ENCODE measurements around the gene ZNF195.
"Not testable (repeated sequence)": the region's sequence is repeated elsewhere in the genome, so short reads cannot be mapped to it uniquely, and the experiment has no call there.

ZNF195 gene

GRCh38 chr11:3426541-3426940 lies 47.6 kb upstream of the ZNF195 start:
- CTCF ChIA-PET; H3K4me3 ChIP-seq (ENCODE audit: low read depth, low read length); H3K9me3 ChIP-seq (ENCODE audit: control insufficient read depth, insufficient read depth, low read depth, low read length); H3K27ac ChIP-seq (ENCODE audit: extremely low read depth, low read depth, low read length); H3K36me3 ChIP-seq (ENCODE audit: control insufficient read depth in 2 of 2, insufficient read depth in 1 of 2, low read length in 2 of 2); H3K4me1 ChIP-seq (ENCODE audit: control insufficient read depth, insufficient read depth, low read length); POLR2A ChIA-PET: not testable (repeated sequence)
- TF ChIP-seq KLF1 (tag by site-specific recombination; IDR thresholded peaks at IDR 0.05), result peak; percentile 51; the same call in 1 of the 2 replicates

- H3K9me3 ChIP-seq (ENCODE audit: control insufficient read depth, insufficient read depth, low read depth, low read length); POLR2A ChIA-PET; H3K36me3 ChIP-seq (ENCODE audit: control insufficient read depth in 2 of 2, insufficient read depth in 1 of 2, low read length in 2 of 2); H3K27ac ChIP-seq (ENCODE audit: extremely low read depth, low read depth, low read length); H3K4me3 ChIP-seq (ENCODE audit: low read depth, low read length); H3K4me1 ChIP-seq (ENCODE audit: control insufficient read depth, insufficient read depth, low read length); CTCF ChIA-PET: not testable (repeated sequence)
- peak; percentile 65 for TF ChIP-seq PRDM10 (tag by site-specific recombination; IDR thresholded peaks at IDR 0.05)
- 0 out of 2 replicates have a peak, but pooled peaks have one; percentile 11 for TF ChIP-seq GLIS2 (tag by site-specific recombination; IDR thresholded peaks at IDR 0.05)
Measured at GRCh38 chr11:3423928-3424327, 45.0 kb upstream of the ZNF195 start.

DNA sequence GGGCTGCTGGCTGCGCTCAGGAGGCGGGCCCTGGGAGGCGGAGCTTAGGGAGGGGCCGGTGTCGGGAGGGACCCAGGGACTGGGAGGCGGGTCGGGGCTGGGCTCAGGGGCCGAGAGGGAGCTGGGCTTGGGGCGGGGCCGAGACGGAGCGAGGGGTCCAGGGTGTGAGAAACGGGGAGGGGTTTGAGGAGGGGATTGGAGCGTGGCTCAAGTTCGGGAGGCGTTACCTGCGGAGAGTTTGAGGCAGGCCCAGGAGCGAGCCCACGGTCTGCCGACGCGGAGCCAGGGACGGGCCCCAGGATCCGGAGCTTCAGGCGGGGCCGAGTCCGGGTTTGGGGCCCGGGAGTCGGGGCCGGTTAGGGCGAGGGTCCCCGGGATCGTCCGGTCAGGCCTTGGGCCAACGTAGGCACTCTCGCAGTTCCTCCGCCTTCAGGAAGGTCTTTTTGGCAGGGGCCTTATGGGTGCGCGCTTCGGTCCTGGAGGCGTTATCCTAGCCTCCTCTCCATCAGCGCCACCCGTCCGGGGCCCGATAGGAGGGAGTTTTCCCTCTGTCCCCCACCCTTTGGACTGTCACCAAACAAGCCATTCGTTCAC lies 44.3 kb upstream of the ZNF195 start:
- peak overlapping the region; percentile 55 for H3K4me3 ChIP-seq (ENCODE audit: low read depth, low read length)
- H3K36me3 ChIP-seq (ENCODE audit: control insufficient read depth in 2 of 2, insufficient read depth in 1 of 2, low read length in 2 of 2); H3K9me3 ChIP-seq (ENCODE audit: control insufficient read depth, insufficient read depth, low read depth, low read length); H3K4me1 ChIP-seq (ENCODE audit: control insufficient read depth, insufficient read depth, low read length); CTCF ChIA-PET: not testable (repeated sequence)
- peak overlapping the region; percentile 46; the same call in 1 of the 2 replicates for H3K27ac ChIP-seq (ENCODE audit: extremely low read depth, low read depth, low read length)
- POLR2A ChIA-PET, result interaction anchor here (0.6 kb wide), 1 partner anchor 325 kb away, joined by 3 read pairs; no protein-coding TSS in a partner anchor
- TF ChIP-seq SP3 (tag by site-specific recombination; IDR thresholded peaks at IDR 0.05) (peak; percentile 91), SP2 (tag by site-specific recombination; IDR thresholded peaks at IDR 0.05) (peak; percentile 25; the same call in 1 of the 2 replicates), ZNF600 (tag by site-specific recombination; IDR thresholded peaks at IDR 0.05) (0 out of 2 replicates have a peak, but pooled peaks have one; percentile 35), KLF8 (tag by site-specific recombination; IDR thresholded peaks at IDR 0.05) (peak; percentile 39; the same call in 1 of the 2 replicates), ZNF335 (tag by site-specific recombination; conservative IDR thresholded peaks at IDR 0.05) (peak; percentile 92), GLIS2 (tag by site-specific recombination; IDR thresholded peaks at IDR 0.05) (peak; percentile 56; the same call in 1 of the 2 replicates), ZBTB20 (tag by site-specific recombination; IDR thresholded peaks at IDR 0.05) (peak; percentile 98), ZBTB17 (tag by site-specific recombination; IDR thresholded peaks at IDR 0.05) (peak; percentile 42; the same call in 1 of the 2 replicates), ZBTB48 (tag by site-specific recombination; IDR thresholded peaks at IDR 0.05) (peak; percentile 73), ZBTB26 (tag by site-specific recombination; optimal IDR thresholded peaks at IDR 0.05) (peak; percentile 61), ZNF501 (tag by site-specific recombination; IDR thresholded peaks at IDR 0.05) (0 out of 2 replicates have a peak, but pooled peaks have one; percentile 22)
- TF ChIP-seq, protein P1, sequence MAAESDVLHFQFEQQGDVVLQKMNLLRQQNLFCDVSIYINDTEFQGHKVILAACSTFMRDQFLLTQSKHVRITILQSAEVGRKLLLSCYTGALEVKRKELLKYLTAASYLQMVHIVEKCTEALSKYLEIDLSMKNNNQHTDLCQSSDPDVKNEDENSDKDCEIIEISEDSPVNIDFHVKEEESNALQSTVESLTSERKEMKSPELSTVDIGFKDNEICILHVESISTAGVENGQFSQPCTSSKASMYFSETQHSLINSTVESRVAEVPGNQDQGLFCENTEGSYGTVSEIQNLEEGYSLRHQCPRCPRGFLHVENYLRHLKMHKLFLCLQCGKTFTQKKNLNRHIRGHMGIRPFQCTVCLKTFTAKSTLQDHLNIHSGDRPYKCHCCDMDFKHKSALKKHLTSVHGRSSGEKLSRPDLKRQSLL (tag by site-specific recombination; IDR thresholded peaks at IDR 0.05), result peak; percentile 6; the same call in 1 of the 2 replicates
- TF ChIP-seq, protein P2, sequence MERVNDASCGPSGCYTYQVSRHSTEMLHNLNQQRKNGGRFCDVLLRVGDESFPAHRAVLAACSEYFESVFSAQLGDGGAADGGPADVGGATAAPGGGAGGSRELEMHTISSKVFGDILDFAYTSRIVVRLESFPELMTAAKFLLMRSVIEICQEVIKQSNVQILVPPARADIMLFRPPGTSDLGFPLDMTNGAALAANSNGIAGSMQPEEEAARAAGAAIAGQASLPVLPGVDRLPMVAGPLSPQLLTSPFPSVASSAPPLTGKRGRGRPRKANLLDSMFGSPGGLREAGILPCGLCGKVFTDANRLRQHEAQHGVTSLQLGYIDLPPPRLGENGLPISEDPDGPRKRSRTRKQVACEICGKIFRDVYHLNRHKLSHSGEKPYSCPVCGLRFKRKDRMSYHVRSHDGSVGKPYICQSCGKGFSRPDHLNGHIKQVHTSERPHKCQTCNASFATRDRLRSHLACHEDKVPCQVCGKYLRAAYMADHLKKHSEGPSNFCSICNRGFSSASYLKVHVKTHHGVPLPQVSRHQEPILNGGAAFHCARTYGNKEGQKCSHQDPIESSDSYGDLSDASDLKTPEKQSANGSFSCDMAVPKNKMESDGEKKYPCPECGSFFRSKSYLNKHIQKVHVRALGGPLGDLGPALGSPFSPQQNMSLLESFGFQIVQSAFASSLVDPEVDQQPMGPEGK (tag by site-specific recombination; IDR thresholded peaks at IDR 0.05), result peak; percentile 69
